B cell (primary cell): ENCODE measurements around the gene EFNA3. TPM values are rescaled to one million over a fixed set of nuclear protein-coding genes. Genes with fewer than 3 reads are reported as not detected.

ENCODE experiments used
- ATAC-seq: fragments of 200-7000 bp; cut with Tn5 transposase; one replicate; pipeline ENCODE4 v1.10.0; 2021; ENCODE audit warnings: low read depth, mild to moderate bottlenecking, moderate number of reproducible peaks, moderate library complexity
- CTCF ChIA-PET: fragments of 350-600 bp; sonication (Branson Sonifier 250); formaldehyde crosslinking; loops from one replicate; lab custom pipeline; 2021; ENCODE audit warnings: antibody characterized with exemption, inconsistent platforms; lab: Charles Lee
- POLR2A ChIA-PET: fragments of 350-600 bp; sonication (Branson Sonifier 250); formaldehyde crosslinking; loops from one replicate; lab custom pipeline; 2021; ENCODE audit warnings: antibody characterized with exemption; lab: Charles Lee
- DNase-seq: peaks from one replicate; pipeline ENCODE4 v3.0.0; 2013
- H2AFZ ChIP-seq: 2 replicates; pipeline ENCODE4 v1.6.1; 2012; ENCODE audit warnings: mild to moderate bottlenecking, low read depth, low read length; ENCODE audit not compliant: insufficient read depth, poor library complexity, severe bottlenecking
- H3K27ac ChIP-seq, 2 donors: 1 replicate in 1 of 2; 2 replicates in 1 of 2; pipeline ENCODE4 v1.5.1; 2012 to 2013; ENCODE audit warnings: low read length in 2 of 2, mild to moderate bottlenecking in 2 of 2, moderate library complexity in 1 of 2
- H3K27me3 ChIP-seq, 4 experiments: fragments of 200-600 bp in 1 of 4; sonication (generic) in 1 of 4; replicated peaks in 1 of 4; 1 replicate in 2 of 4; 2 replicates in 2 of 4; pipeline versions ENCODE4 v1.6.1 to v1.7.0; 2013 to 2016; ENCODE audit warnings: low read length in 3 of 4, mild to moderate bottlenecking in 2 of 4, mixed read lengths in 1 of 4, moderate library complexity in 1 of 4; ENCODE audit not compliant: insufficient read depth in 4 of 4, control insufficient read depth in 3 of 4; ENCODE audit errors: control extremely low read depth in 1 of 4
- H3K36me3 ChIP-seq, 2 experiments: replicated peaks in 1 of 2; 1 replicate in 1 of 2; 2 replicates in 1 of 2; pipeline versions ENCODE4 v1.6.1 to v1.7.1; 2013; ENCODE audit warnings: low read length in 1 of 2; ENCODE audit not compliant: insufficient read depth in 2 of 2, control insufficient read depth in 1 of 2; ENCODE audit errors: control extremely low read depth in 1 of 2, extremely low read depth in 1 of 2
- H3K4me1 ChIP-seq, 2 donors: fragments of 200-600 bp in 1 of 2; sonication (generic) in 1 of 2; 1 replicate in 1 of 2; 2 replicates in 1 of 2; pipeline versions ENCODE4 v1.5.1 to v1.6.1; 2013 to 2017; ENCODE audit warnings: low read length in 2 of 2; ENCODE audit not compliant: control insufficient read depth in 2 of 2, insufficient read depth in 2 of 2
- H3K4me2 ChIP-seq: replicated peaks from 2 replicates; pipeline ENCODE3; 2012; ENCODE audit warnings: mild to moderate bottlenecking, low read depth, low read length; ENCODE audit not compliant: poor library complexity, severe bottlenecking
- H3K4me3 ChIP-seq, 5 experiments: fragments of 200-600 bp in 1 of 5; sonication (generic) in 1 of 5; 1 replicate in 3 of 5; 2 replicates in 2 of 5; pipeline versions ENCODE4 v1.5.1 to v1.7.0; 2011 to 2016; ENCODE audit warnings: low read length in 4 of 5, mild to moderate bottlenecking in 4 of 5, low read depth in 2 of 5, control low read depth in 1 of 5, moderate library complexity in 1 of 5; ENCODE audit not compliant: insufficient read depth in 1 of 5; ENCODE audit errors: control extremely low read depth in 1 of 5, extremely low read depth in 1 of 5
- H3K79me2 ChIP-seq: fragments of 200-600 bp; sonication (generic); one replicate; pipeline ENCODE4 v1.6.0; 2016; ENCODE audit warnings: low read length; ENCODE audit not compliant: control insufficient read depth, insufficient read depth
- H3K9ac ChIP-seq: fragments of 200-600 bp; sonication (generic); 2 replicates; pipeline ENCODE4 v1.6.1; 2017; ENCODE audit warnings: mild to moderate bottlenecking, low read length, moderate library complexity
- H3K9me3 ChIP-seq, 3 donors: one replicate each; pipeline versions ENCODE4 v1.6.1 to v1.7.1; 2013; ENCODE audit warnings: low read length in 2 of 3; ENCODE audit not compliant: control insufficient read depth in 2 of 3, insufficient read depth in 1 of 3; ENCODE audit errors: control extremely low read depth in 1 of 3
- H4K20me1 ChIP-seq: 2 replicates; pipeline ENCODE4 v1.6.0; 2012; ENCODE audit warnings: mild to moderate bottlenecking, low read length; ENCODE audit not compliant: insufficient read depth, control insufficient read depth, poor library complexity, severe bottlenecking
- H3K27ac Mint-ChIP-seq: one replicate; pipeline ENCODE4 v1.8.0; 2021; ENCODE audit warnings: mixed read lengths
- H3K27me3 Mint-ChIP-seq: one replicate; pipeline ENCODE4 v1.8.0; 2021; ENCODE audit warnings: mixed read lengths
- H3K4me1 Mint-ChIP-seq: one replicate; pipeline ENCODE4 v1.8.0; 2021; ENCODE audit warnings: mixed read lengths
- H3K4me3 Mint-ChIP-seq: one replicate; pipeline ENCODE4 v1.8.0; 2021; ENCODE audit warnings: mixed read lengths
- H3K9me3 Mint-ChIP-seq: one replicate; pipeline ENCODE4 v1.8.0; 2022; ENCODE audit warnings: mixed read lengths; ENCODE audit not compliant: insufficient read depth
- EZH2 ChIP-seq: IDR thresholded peaks from 2 replicates; pipeline ENCODE4 v1.6.1; 2012; ENCODE audit warnings: borderline replicate concordance, low read depth, mild to moderate bottlenecking, moderate library complexity, low read length; ENCODE audit not compliant: insufficient read depth, poor library complexity, severe bottlenecking
- WGBS: methylation state at CpG from one replicate; pipeline ENCODE4 v1.1.5; 2013; ENCODE audit warnings: missing lambda C conversion rate; ENCODE audit not compliant: insufficient coverage; 5-methylcytosine and 5-hydroxymethylcytosine counted together
- intact Hi-C: fragments of 100-400 bp; cut with micrococcal nuclease; formaldehyde crosslinking; loops from one replicate; pipeline ENCODE4 v1.10.0; 2022
- polyA plus RNA-seq: library from polyadenylated mRNA; depleted of rRNA; stranded (reverse); fragments of >200 nt; gene quantifications from 2 replicates; pipeline ENCODE4 v1.2.3, GENCODE V29; 2012
- total RNA-seq, 2 donors: library from RNA; stranded (reverse); fragments of 120-200 nt in 1 of 2; gene quantifications; 1 replicate in 1 of 2; 2 replicates in 1 of 2; pipeline versions ENCODE4 v1.2.3 to v1.2.4, GENCODE V29; 2013 to 2022
- TF ChIP-seq, protein P1 (sequence below): fragments of 200-600 bp; IDR thresholded peaks from one replicate; pipeline ENCODE4 v1.8.0; 2022; ENCODE audit warnings: antibody characterized with exemption, mild to moderate bottlenecking

EFNA3 gene
- total and polyA plus RNA-seq, 2 donors (not counting 1 experiment from before 2014, with no cell fraction given) = 1.6 to 3.2 TPM

DNA sequence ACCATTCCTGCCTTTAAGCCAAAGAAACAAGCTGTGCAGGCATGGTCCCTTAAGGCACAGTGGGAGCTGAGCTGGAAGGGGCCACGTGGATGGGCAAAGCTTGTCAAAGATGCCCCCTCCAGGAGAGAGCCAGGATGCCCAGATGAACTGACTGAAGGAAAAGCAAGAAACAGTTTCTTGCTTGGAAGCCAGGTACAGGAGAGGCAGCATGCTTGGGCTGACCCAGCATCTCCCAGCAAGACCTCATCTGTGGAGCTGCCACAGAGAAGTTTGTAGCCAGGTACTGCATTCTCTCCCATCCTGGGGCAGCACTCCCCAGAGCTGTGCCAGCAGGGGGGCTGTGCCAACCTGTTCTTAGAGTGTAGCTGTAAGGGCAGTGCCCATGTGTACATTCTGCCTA lies 55.7 kb downstream of the EFNA3 start:
- peak; percentile 22 for DNase-seq
- H3K4me3 ChIP-seq = no peak overlapping the region
- H3K79me2 ChIP-seq = peaks cover 23% of the 10 kb centered on the region
- no peak overlapping the region for H3K9ac ChIP-seq
- Mint-ChIP-seq H3K9me3 (no peaks in the 10 kb centered on the region), H3K27ac (peak overlapping the region; percentile 15), H3K27me3 (peaks cover 11% of the 10 kb centered on the region), H3K4me1 (peaks cover 40% of the 10 kb centered on the region), H3K4me3 (peak overlapping the region; percentile 100)
- no peak overlapping the region for H3K27ac ChIP-seq
- H3K4me1 ChIP-seq = peaks cover 20 to 22% of the 10 kb centered on the region in 2 donors
- H4K20me1 ChIP-seq = peaks cover 9% of the 10 kb centered on the region
- intact Hi-C loops = no loop called here
- POLR2A ChIA-PET = interaction anchor here (0.5 to 2.1 kb wide), 4 partner anchors 33 to 49 kb away, joined by 4 to 9 read pairs (median 6); no protein-coding TSS in a partner anchor
- H3K9me3 ChIP-seq = peaks cover 0 to 4% (median 0%) of the 10 kb centered on the region in 3 donors
- ATAC-seq = no peak
- WGBS = 83% methylated on average over 1 of the region's 1 CpG
- peaks cover 0 to 9% (median 5%) of the 10 kb centered on the region in 4 experiments for H3K27me3 ChIP-seq
- H3K4me2 ChIP-seq = no peak overlapping the region
- CTCF ChIA-PET = interaction anchor here (1.0 to 5.3 kb wide), 8 partner anchors 11 to 90 kb away, joined by 3 to 51 read pairs (median 4); partner anchors contain the start of gene KRTCAP2
- H3K36me3 ChIP-seq = peaks cover 0 to 5% of the 10 kb centered on the region in 2 experiments
- no peak overlapping the region for H2AFZ ChIP-seq
- TF ChIP-seq, protein P1, sequence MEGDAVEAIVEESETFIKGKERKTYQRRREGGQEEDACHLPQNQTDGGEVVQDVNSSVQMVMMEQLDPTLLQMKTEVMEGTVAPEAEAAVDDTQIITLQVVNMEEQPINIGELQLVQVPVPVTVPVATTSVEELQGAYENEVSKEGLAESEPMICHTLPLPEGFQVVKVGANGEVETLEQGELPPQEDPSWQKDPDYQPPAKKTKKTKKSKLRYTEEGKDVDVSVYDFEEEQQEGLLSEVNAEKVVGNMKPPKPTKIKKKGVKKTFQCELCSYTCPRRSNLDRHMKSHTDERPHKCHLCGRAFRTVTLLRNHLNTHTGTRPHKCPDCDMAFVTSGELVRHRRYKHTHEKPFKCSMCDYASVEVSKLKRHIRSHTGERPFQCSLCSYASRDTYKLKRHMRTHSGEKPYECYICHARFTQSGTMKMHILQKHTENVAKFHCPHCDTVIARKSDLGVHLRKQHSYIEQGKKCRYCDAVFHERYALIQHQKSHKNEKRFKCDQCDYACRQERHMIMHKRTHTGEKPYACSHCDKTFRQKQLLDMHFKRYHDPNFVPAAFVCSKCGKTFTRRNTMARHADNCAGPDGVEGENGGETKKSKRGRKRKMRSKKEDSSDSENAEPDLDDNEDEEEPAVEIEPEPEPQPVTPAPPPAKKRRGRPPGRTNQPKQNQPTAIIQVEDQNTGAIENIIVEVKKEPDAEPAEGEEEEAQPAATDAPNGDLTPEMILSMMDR = no peak
- no peak for TF ChIP-seq EZH2

DNA sequence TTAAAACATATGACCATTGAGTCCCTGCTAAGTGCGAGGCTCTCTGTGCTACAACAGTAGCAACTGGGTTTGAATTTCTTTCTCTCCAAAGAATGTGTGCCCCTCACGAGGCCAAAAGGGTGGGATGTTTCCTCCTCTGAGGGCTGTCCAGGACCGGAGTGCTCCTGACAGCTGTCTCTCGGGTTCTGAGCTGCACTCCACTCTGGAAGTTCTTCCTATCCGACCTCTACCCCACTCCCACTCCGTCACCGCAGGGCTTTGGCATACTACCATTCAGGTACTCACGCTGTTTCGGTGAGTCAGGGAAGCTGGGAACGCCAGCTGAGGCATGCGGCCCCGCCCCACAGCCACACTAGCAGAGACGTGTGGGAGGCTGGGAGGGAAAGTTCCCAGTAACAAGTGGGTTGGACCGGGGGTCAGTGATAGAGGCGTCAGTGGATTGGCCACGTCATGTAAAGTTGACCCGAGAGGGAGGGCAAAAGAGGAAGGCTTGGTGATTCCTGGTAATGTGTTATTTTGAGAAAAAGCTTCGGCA lies 56.3 kb downstream of the EFNA3 start:
- peaks cover 41% of the 10 kb centered on the region for H3K4me1 Mint-ChIP-seq
- intact Hi-C loops = loop anchor here (1.0 kb wide), 2 partner anchors 15 to 50 kb away; no protein-coding TSS in a partner anchor
- Histone ChIP-seq H3K4me3 (peak overlapping the region; percentile 86 to 99 (median 92)), H4K20me1 (peaks cover 9% of the 10 kb centered on the region), H3K4me1 (peaks cover 22 to 24% of the 10 kb centered on the region in 2 donors), H3K27me3 (peaks cover 0 to 3% (median 2%) of the 10 kb centered on the region in 4 experiments), H2AFZ (peak overlapping the region; percentile 93), H3K9me3 (no peaks in the 10 kb centered on the region), H3K4me2 (peak overlapping the region; percentile 84), H3K27ac (peak overlapping the region; percentile 99 to 100), H3K36me3 (peaks cover 0 to 5% of the 10 kb centered on the region in 2 experiments), H3K79me2 (peaks cover 29% of the 10 kb centered on the region), H3K9ac (peak overlapping the region; percentile 100)
- CTCF ChIA-PET = interaction anchor here (0.9 to 5.3 kb wide), 10 partner anchors 9 to 91 kb away, joined by 3 to 51 read pairs (median 9); partner anchors contain the start of gene KRTCAP2
- 61% methylated on average over 13 of the region's 18 CpGs for WGBS
- no peak for ATAC-seq
- peak overlapping the region; percentile 100 for H3K4me3 Mint-ChIP-seq
- peaks cover 6% of the 10 kb centered on the region for H3K27me3 Mint-ChIP-seq
- POLR2A ChIA-PET = interaction anchor here (0.5 to 2.1 kb wide), 6 partner anchors 32 to 133 kb away, joined by 4 to 9 read pairs (median 6); partner anchors contain the start of gene ZBTB7B
- H3K9me3 Mint-ChIP-seq = no peaks in the 10 kb centered on the region
- TF ChIP-seq, protein P1 = no peak
- no peak for TF ChIP-seq EZH2
- H3K27ac Mint-ChIP-seq = peak overlapping the region; percentile 98
- no peak for DNase-seq
